ENCODE data around the gene SCMH1. TPM values are rescaled to one million over a fixed set of nuclear protein-coding genes. Genes with fewer than 3 reads are reported as not detected.

The SCMH1 gene
- total RNA-seq, 1 experiment from 2014 or later: 19.4 TPM

DNA sequence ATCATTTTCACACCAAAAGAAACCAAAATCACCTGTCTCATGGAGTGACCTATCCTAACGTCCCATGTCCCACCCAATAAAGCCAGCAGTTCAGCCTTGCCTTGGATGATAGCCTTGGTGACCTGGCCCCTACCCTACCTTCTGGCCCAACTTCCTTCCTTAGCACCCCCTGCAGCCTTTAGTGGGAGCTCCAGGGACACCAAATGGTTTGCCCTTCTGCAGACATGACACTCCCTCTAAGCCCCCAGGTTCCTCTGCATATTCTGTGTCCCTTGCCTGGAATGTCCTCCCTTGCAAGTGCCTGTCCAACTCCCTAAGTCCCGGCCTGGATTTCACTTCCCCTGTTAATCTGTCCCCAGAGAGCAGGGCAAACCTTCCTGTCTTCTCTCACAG, 222.8 kb downstream of the SCMH1 start:
- no peak overlapping the region for H3K4me3 Mint-ChIP-seq

DNA sequence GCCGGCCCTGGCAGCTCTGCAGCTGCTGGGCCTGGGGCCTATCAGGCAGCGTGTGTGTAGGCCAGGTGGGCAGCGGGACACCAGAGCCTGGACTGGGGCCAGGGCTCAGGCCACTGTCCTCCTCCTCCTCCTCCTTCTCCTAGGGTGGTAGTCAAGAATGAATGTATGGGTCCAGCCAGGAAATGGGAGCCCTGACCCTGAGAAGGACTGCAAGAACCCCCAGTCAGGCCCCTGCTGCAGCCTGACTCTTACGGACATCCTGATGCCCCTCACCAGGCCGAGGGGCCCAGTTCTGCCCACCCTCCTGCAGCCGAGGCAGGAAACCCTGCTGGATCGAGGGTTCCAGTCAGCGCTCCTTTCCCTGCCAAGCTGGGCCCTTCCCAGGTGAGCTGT, 224.1 kb downstream of the SCMH1 start:
- Mint-ChIP-seq H3K27ac (no peak overlapping the region), H3K9me3 (no peaks in the 10 kb centered on the region), H3K36me3 (peaks cover 21% of the 10 kb centered on the region), H3K4me1 (peaks cover 12% of the 10 kb centered on the region), H3K4me3 (no peak overlapping the region), H3K27me3 (ENCODE audit: low read depth) (peaks cover 8% of the 10 kb centered on the region)
- ChIA-PET POLR2A (no interaction called here), CTCF (no interaction called here)
- ATAC-seq: no peak
- DNase-seq (ENCODE audit: low spot score): no peak
- TF ChIP-seq IRF2 (CRISPR knock-in tag; IDR thresholded peaks at IDR 0.05; ENCODE audit: borderline replicate concordance, low read depth) (no peak), GTF2I (CRISPR knock-in tag; conservative IDR thresholded peaks at IDR 0.05) (no peak), TCF7 (CRISPR knock-in tag; IDR thresholded peaks at IDR 0.05; ENCODE audit: low read depth) (no peak), NR2C2 (CRISPR knock-in tag; IDR thresholded peaks at IDR 0.05) (no peak), CREB1 (CRISPR knock-in tag; IDR thresholded peaks at IDR 0.05) (no peak), PRRX2 (CRISPR knock-in tag; IDR thresholded peaks at IDR 0.05) (no peak), GRHL2 (CRISPR knock-in tag; IDR thresholded peaks at IDR 0.05; ENCODE audit: insufficient replicate concordance, severe bottlenecking) (no peak), ZNF121 (CRISPR knock-in tag; IDR thresholded peaks at IDR 0.05) (no peak), ETV6 (CRISPR knock-in tag; IDR thresholded peaks at IDR 0.05) (no peak), ZNF219 (CRISPR knock-in tag; IDR thresholded peaks at IDR 0.05; ENCODE audit: borderline replicate concordance) (no peak), ATF1 (CRISPR knock-in tag; IDR thresholded peaks at IDR 0.05) (no peak)
- TF ChIP-seq, protein P1, sequence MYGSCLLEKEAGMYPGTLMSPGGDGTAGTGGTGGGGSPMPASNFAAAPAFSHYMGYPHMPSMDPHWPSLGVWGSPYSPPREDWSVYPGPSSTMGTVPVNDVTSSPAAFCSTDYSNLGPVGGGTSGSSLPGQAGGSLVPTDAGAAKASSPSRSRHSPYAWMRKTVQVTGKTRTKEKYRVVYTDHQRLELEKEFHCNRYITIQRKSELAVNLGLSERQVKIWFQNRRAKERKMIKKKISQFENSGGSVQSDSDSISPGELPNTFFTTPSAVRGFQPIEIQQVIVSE (CRISPR knock-in tag; IDR thresholded peaks at IDR 0.05; ENCODE audit: borderline replicate concordance): no peak

More for the DNA sequence above, 222.8 kb downstream of the SCMH1 start:
- TF ChIP-seq, protein P2, sequence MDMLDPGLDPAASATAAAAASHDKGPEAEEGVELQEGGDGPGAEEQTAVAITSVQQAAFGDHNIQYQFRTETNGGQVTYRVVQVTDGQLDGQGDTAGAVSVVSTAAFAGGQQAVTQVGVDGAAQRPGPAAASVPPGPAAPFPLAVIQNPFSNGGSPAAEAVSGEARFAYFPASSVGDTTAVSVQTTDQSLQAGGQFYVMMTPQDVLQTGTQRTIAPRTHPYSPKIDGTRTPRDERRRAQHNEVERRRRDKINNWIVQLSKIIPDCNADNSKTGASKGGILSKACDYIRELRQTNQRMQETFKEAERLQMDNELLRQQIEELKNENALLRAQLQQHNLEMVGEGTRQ (CRISPR knock-in tag; IDR thresholded peaks at IDR 0.05): no peak
- no peaks in the 10 kb centered on the region for H3K9me3 Mint-ChIP-seq
- no peak overlapping the region for H3K27ac Mint-ChIP-seq
- peaks cover 18% of the 10 kb centered on the region for H3K36me3 Mint-ChIP-seq
- peaks cover 19% of the 10 kb centered on the region for H3K27me3 Mint-ChIP-seq (ENCODE audit: low read depth)
- DNase-seq (ENCODE audit: low spot score) (no peak), ATAC-seq (no peak)
- peaks cover 12% of the 10 kb centered on the region for H3K4me1 Mint-ChIP-seq
- CTCF ChIA-PET: interaction anchor here (1.0 to 1.3 kb wide), 2 partner anchors 16 to 71 kb away, joined by 3 to 4 read pairs; no protein-coding TSS in a partner anchor
- POLR2A ChIA-PET: interaction anchor here (0.6 kb wide), 1 partner anchor 609 kb away, joined by 3 read pairs; no protein-coding TSS in a partner anchor

DNA sequence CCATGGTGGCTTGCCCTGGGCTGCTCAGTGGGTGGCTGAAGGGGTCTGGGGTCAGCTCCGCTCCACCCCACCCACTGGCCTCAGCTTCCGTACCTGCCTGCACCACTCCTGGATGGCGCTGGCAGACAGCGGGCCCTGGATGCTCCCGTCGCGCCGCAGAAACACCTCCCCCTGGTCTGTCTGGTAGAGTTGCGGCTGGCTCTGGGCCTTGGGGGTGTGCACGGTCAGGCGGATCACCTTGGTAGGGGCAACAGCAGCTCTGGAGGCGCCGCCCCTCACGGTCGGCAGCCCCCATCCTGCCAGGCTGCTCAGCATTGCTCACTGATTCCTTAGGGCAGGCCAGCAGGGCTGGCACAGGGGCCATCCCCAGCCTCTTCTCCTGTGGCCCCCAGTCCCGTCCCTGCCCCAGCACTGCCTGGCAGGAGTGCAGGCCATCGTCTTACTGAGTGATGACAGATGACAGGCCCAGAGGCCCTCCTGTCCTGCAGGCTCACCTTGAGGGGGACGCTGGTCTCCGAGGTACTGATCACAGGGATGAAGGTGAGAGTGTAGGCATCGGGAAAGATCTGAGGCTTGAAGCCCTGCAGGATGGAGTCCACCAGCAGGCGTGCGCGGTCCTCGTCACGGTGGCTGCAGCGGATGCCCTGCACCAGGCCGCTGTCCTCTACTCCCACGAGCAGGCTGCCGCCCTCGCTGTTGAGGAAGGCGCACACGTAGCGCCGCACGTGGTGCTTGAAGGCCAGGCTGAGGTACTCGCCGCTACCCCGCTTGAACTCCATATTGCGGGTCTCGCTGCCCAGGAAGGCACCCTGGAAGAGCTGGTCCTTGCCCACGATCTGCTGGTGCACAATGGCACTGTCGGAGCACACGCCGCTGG, 224.7 kb downstream of the SCMH1 start:
- no peak overlapping the region for H3K27ac Mint-ChIP-seq
- no peak overlapping the region for H3K4me3 Mint-ChIP-seq
- H3K4me1 Mint-ChIP-seq: peaks cover 12% of the 10 kb centered on the region
- no peak for DNase-seq (ENCODE audit: low spot score)
- H3K9me3 Mint-ChIP-seq: no peaks in the 10 kb centered on the region
- ChIA-PET CTCF (no interaction called here), POLR2A (no interaction called here)
- peaks cover 26% of the 10 kb centered on the region for H3K36me3 Mint-ChIP-seq
- ATAC-seq: no peak
- H3K27me3 Mint-ChIP-seq (ENCODE audit: low read depth): peaks cover 2% of the 10 kb centered on the region
- TF ChIP-seq TCF7 (CRISPR knock-in tag; IDR thresholded peaks at IDR 0.05; ENCODE audit: low read depth) (no peak), RORB (CRISPR knock-in tag; IDR thresholded peaks at IDR 0.05) (no peak), ZSCAN18 (CRISPR knock-in tag; IDR thresholded peaks at IDR 0.05) (no peak), SP1 (CRISPR knock-in tag; conservative IDR thresholded peaks at IDR 0.05) (no peak), NR2C2 (CRISPR knock-in tag; IDR thresholded peaks at IDR 0.05) (no peak), ZNF423 (CRISPR knock-in tag; IDR thresholded peaks at IDR 0.05) (no peak), FOXJ3 (CRISPR knock-in tag; IDR thresholded peaks at IDR 0.05; ENCODE audit: borderline replicate concordance) (no peak), ELF4 (CRISPR knock-in tag; IDR thresholded peaks at IDR 0.05; ENCODE audit: low read depth) (no peak), ZBTB43 (CRISPR knock-in tag; IDR thresholded peaks at IDR 0.05) (no peak), CREM (CRISPR knock-in tag; IDR thresholded peaks at IDR 0.05) (no peak), KAT7 (CRISPR knock-in tag; IDR thresholded peaks at IDR 0.05; ENCODE audit: borderline replicate concordance) (no peak)
- TF ChIP-seq, protein P3, sequence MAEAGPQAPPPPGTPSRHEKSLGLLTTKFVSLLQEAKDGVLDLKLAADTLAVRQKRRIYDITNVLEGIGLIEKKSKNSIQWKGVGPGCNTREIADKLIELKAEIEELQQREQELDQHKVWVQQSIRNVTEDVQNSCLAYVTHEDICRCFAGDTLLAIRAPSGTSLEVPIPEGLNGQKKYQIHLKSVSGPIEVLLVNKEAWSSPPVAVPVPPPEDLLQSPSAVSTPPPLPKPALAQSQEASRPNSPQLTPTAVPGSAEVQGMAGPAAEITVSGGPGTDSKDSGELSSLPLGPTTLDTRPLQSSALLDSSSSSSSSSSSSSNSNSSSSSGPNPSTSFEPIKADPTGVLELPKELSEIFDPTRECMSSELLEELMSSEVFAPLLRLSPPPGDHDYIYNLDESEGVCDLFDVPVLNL (CRISPR knock-in tag; IDR thresholded peaks at IDR 0.05; ENCODE audit: borderline replicate concordance, low read depth): no peak
- TF ChIP-seq, protein P4, sequence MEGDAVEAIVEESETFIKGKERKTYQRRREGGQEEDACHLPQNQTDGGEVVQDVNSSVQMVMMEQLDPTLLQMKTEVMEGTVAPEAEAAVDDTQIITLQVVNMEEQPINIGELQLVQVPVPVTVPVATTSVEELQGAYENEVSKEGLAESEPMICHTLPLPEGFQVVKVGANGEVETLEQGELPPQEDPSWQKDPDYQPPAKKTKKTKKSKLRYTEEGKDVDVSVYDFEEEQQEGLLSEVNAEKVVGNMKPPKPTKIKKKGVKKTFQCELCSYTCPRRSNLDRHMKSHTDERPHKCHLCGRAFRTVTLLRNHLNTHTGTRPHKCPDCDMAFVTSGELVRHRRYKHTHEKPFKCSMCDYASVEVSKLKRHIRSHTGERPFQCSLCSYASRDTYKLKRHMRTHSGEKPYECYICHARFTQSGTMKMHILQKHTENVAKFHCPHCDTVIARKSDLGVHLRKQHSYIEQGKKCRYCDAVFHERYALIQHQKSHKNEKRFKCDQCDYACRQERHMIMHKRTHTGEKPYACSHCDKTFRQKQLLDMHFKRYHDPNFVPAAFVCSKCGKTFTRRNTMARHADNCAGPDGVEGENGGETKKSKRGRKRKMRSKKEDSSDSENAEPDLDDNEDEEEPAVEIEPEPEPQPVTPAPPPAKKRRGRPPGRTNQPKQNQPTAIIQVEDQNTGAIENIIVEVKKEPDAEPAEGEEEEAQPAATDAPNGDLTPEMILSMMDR (IDR thresholded peaks at IDR 0.05): no peak
